ENCODE results near the gene EVL. TPM values are rescaled to one million over a fixed set of nuclear protein-coding genes. Genes with fewer than 3 reads are reported as not detected.

Gene EVL
- total and polyA plus RNA-seq, 2 donors from 2014 or later: 54.8 to 84.1 TPM

DNA sequence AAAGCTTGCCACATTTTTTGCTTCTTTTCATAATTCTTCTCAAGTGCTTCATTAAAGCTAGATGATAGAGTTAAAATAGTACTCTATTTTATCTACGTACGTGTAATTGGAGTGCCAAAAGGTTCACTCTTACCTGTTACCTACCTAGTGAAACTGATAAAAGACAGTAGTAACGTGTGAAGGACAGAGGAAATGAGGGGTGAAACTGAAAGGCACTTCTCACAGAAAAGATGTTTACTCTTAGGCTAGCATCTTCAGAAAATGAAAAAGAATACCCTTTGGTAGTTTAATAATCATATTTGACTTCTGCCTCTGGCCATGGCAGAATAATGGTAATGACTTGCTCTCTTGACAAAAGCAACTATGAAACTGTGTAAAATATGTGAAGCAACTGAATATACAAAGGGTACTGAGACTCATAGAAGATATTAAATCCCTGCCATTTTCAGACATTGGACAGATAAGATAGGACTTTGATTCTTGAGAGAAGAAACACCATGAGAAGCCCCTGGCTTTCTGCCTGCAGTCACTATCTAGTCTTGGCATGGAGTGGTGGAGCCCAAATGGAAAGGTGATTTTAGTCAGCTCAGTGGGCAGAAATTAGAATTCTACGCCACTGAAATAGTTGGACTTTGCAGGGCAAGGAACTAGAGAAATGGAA is 6.3 kb upstream of the EVL start:
- TF ChIP-seq, protein P1, sequence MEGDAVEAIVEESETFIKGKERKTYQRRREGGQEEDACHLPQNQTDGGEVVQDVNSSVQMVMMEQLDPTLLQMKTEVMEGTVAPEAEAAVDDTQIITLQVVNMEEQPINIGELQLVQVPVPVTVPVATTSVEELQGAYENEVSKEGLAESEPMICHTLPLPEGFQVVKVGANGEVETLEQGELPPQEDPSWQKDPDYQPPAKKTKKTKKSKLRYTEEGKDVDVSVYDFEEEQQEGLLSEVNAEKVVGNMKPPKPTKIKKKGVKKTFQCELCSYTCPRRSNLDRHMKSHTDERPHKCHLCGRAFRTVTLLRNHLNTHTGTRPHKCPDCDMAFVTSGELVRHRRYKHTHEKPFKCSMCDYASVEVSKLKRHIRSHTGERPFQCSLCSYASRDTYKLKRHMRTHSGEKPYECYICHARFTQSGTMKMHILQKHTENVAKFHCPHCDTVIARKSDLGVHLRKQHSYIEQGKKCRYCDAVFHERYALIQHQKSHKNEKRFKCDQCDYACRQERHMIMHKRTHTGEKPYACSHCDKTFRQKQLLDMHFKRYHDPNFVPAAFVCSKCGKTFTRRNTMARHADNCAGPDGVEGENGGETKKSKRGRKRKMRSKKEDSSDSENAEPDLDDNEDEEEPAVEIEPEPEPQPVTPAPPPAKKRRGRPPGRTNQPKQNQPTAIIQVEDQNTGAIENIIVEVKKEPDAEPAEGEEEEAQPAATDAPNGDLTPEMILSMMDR (IDR thresholded peaks at IDR 0.05; ENCODE audit: borderline replicate concordance, extremely low read depth, insufficient read depth): no peak
- no peak overlapping the region for H3K4me3 ChIP-seq (ENCODE audit: low read length in 3 of 3)
- H3K9ac ChIP-seq (ENCODE audit: low read length in 3 of 3): no peak overlapping the region
- H3K36me3 ChIP-seq (ENCODE audit: control insufficient read depth in 2 of 3, insufficient read depth in 3 of 3, low read length in 3 of 3): no peaks in the 10 kb centered on the region
- no peaks in the 10 kb centered on the region for H3K27me3 ChIP-seq (ENCODE audit: control insufficient read depth, insufficient read depth, low read length)
- FAIRE-seq: no peak
- no peaks in the 10 kb centered on the region for H3K4me1 ChIP-seq (ENCODE audit: control insufficient read depth in 2 of 3, insufficient read depth in 2 of 3, low read depth in 1 of 3, low read length in 3 of 3)
- H3K9me3 ChIP-seq (ENCODE audit: control insufficient read depth in 2 of 3, insufficient read depth in 1 of 3, low read length in 3 of 3): no peaks in the 10 kb centered on the region
- no peak overlapping the region for H3K27ac ChIP-seq (ENCODE audit: low read depth in 2 of 2, low read length in 2 of 2)
- DNase-seq: no peak
- intact Hi-C loops (cut with DNase I): no loop called here

DNA sequence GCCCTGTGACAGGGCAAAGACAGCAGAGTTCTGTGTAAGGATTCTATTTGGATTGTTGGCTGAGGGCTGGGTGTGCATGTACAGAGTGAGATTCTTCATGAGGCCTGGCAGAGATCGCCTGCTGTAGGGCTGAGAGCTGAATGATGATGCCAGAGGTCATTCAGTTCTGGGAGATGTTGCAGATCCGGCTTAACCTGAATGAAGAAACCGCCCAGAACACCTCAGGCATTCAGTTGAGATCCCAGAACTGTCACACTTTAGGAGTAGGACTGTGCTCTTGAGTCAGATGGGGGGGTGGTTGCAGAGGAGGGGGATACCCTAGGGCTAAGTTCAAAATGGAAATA is 5.8 kb upstream of the EVL start:
- DNase-seq (no peak), FAIRE-seq (no peak)
- Histone ChIP-seq H3K4me3 (ENCODE audit: low read length in 3 of 3) (no peak overlapping the region), H3K9ac (ENCODE audit: low read length in 3 of 3) (no peak overlapping the region), H3K4me1 (ENCODE audit: control insufficient read depth in 2 of 3, insufficient read depth in 2 of 3, low read depth in 1 of 3, low read length in 3 of 3) (no peaks in the 10 kb centered on the region), H3K27ac (ENCODE audit: low read depth in 2 of 2, low read length in 2 of 2) (no peak overlapping the region), H3K9me3 (ENCODE audit: control insufficient read depth in 2 of 3, insufficient read depth in 1 of 3, low read length in 3 of 3) (no peaks in the 10 kb centered on the region), H3K27me3 (ENCODE audit: control insufficient read depth, insufficient read depth, low read length) (no peaks in the 10 kb centered on the region), H3K36me3 (ENCODE audit: control insufficient read depth in 2 of 3, insufficient read depth in 3 of 3, low read length in 3 of 3) (no peaks in the 10 kb centered on the region)
- intact Hi-C loops (cut with DNase I): no loop called here
- TF ChIP-seq, protein P1 (IDR thresholded peaks at IDR 0.05; ENCODE audit: borderline replicate concordance, extremely low read depth, insufficient read depth): no peak

GRCh38 chr14:100060760-100061159 is 4.5 kb upstream of the EVL start:
- intact Hi-C loops (cut with DNase I): no loop called here
- H3K27ac ChIP-seq (ENCODE audit: low read depth in 2 of 2, low read length in 2 of 2): no peak overlapping the region
- no peak overlapping the region for H3K9ac ChIP-seq (ENCODE audit: low read length in 3 of 3)
- TF ChIP-seq, protein P1 (IDR thresholded peaks at IDR 0.05; ENCODE audit: borderline replicate concordance, extremely low read depth, insufficient read depth): no peak
- no peaks in the 10 kb centered on the region for H3K27me3 ChIP-seq (ENCODE audit: control insufficient read depth, insufficient read depth, low read length)
- no peak for DNase-seq
- no peak for FAIRE-seq
- no peak overlapping the region for H3K4me3 ChIP-seq (ENCODE audit: low read length in 3 of 3)
- peaks cover 0 to 4% (median 0%) of the 10 kb centered on the region in 3 donors for H3K4me1 ChIP-seq (ENCODE audit: control insufficient read depth in 2 of 3, insufficient read depth in 2 of 3, low read depth in 1 of 3, low read length in 3 of 3)
- no peaks in the 10 kb centered on the region for H3K9me3 ChIP-seq (ENCODE audit: control insufficient read depth in 2 of 3, insufficient read depth in 1 of 3, low read length in 3 of 3)
- H3K36me3 ChIP-seq (ENCODE audit: control insufficient read depth in 2 of 3, insufficient read depth in 3 of 3, low read length in 3 of 3): no peaks in the 10 kb centered on the region

- intact Hi-C loops (cut with DNase I): no loop called here
These were observed 2.6 kb upstream of the EVL start for GRCh38 chr14:100062590-100062989.

More at GRCh38 chr14:100062590-100062989, 2.6 kb upstream of the EVL start:
- no peak overlapping the region for H3K4me3 ChIP-seq (ENCODE audit: low read length in 3 of 3)
- H3K4me1 ChIP-seq (ENCODE audit: control insufficient read depth in 2 of 3, insufficient read depth in 2 of 3, low read depth in 1 of 3, low read length in 3 of 3): peaks cover 0 to 4% (median 0%) of the 10 kb centered on the region in 3 donors
- H3K36me3 ChIP-seq (ENCODE audit: control insufficient read depth in 2 of 3, insufficient read depth in 3 of 3, low read length in 3 of 3): no peaks in the 10 kb centered on the region
- TF ChIP-seq, protein P1 (IDR thresholded peaks at IDR 0.05; ENCODE audit: borderline replicate concordance, extremely low read depth, insufficient read depth): no peak
- no peak overlapping the region for H3K27ac ChIP-seq (ENCODE audit: low read depth in 2 of 2, low read length in 2 of 2)
- no peaks in the 10 kb centered on the region for H3K27me3 ChIP-seq (ENCODE audit: control insufficient read depth, insufficient read depth, low read length)
- no peak for FAIRE-seq
- no peaks in the 10 kb centered on the region for H3K9me3 ChIP-seq (ENCODE audit: control insufficient read depth in 2 of 3, insufficient read depth in 1 of 3, low read length in 3 of 3)
- H3K9ac ChIP-seq (ENCODE audit: low read length in 3 of 3): no peak overlapping the region
- no peak for DNase-seq
